NT2/D1 (cell line): Measurements from ENCODE around the gene PRPF39.
"Not testable (repeated sequence)": the region's sequence is repeated elsewhere in the genome, so short reads cannot be mapped to it uniquely, and the experiment has no call there.

Experiments
- DNase-seq: peaks from one replicate; pipeline ENCODE4 v3.0.0-alpha.2; 2011; ENCODE audit warnings: low read depth, low spot score
- H3K27me3 ChIP-seq: 2 replicates; pipeline ENCODE4 v1.6.0; 2011; ENCODE audit warnings: mild to moderate bottlenecking; ENCODE audit not compliant: insufficient read length, insufficient read depth
- H3K36me3 ChIP-seq: 2 replicates; pipeline ENCODE4 v1.6.1; 2011; ENCODE audit warnings: mild to moderate bottlenecking, low read length, mixed read lengths; ENCODE audit not compliant: insufficient read depth, insufficient read length
- H3K4me1 ChIP-seq: 2 replicates; pipeline ENCODE4 v1.5.1; 2011; ENCODE audit not compliant: insufficient read depth, insufficient read length
- H3K4me3 ChIP-seq: 2 replicates; pipeline ENCODE4 v1.5.1; 2011; ENCODE audit warnings: low read depth; ENCODE audit not compliant: insufficient read length
- H3K9ac ChIP-seq: 2 replicates; pipeline ENCODE4 v1.6.0; 2011; ENCODE audit warnings: low read depth; ENCODE audit not compliant: insufficient read length
- H3K9me3 ChIP-seq: 2 replicates; pipeline ENCODE4 v1.5.1; 2011; ENCODE audit warnings: mild to moderate bottlenecking, low read length; ENCODE audit not compliant: insufficient read depth
- SUZ12 ChIP-seq: IDR thresholded peaks from 2 replicates; pipeline ENCODE4 v1.6.1; 2011; ENCODE audit not compliant: insufficient read length, insufficient read depth; ENCODE audit errors: extremely low read depth
- YY1 ChIP-seq: IDR thresholded peaks from 2 replicates; pipeline ENCODE4 v1.6.1; 2011; ENCODE audit not compliant: insufficient read length, insufficient read depth
- ZNF274 ChIP-seq: IDR thresholded peaks from 2 replicates; pipeline ENCODE4 v1.6.1; 2011; ENCODE audit warnings: mild to moderate bottlenecking, low read depth, low read length

Gene PRPF39

DNA sequence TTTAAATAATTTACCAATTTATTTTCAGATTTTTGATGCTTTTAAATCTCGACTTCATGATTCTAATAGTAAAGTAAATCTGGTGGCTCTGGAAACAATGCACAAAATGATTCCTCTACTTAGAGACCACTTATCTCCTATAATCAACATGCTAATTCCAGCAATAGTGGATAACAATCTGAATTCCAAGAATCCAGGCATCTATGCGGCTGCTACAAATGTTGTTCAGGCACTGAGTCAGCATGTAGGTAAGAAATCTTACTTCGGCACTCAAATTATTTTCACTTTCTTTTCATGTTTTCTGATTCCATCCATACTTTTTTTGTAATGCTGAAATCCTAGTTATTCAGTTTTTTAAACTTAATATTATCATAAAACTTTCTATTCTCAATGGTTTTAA is 15.5 kb upstream of the PRPF39 start:
- Histone ChIP-seq H3K9ac (no peak overlapping the region), H3K27me3 (no peaks in the 10 kb centered on the region), H3K36me3 (no peaks in the 10 kb centered on the region), H3K4me3 (no peak overlapping the region), H3K4me1 (no peaks in the 10 kb centered on the region), H3K9me3 (no peaks in the 10 kb centered on the region)
- no peak for TF ChIP-seq YY1
- TF ChIP-seq SUZ12 = no peak
- TF ChIP-seq ZNF274 = no peak
- no peak for DNase-seq

DNA sequence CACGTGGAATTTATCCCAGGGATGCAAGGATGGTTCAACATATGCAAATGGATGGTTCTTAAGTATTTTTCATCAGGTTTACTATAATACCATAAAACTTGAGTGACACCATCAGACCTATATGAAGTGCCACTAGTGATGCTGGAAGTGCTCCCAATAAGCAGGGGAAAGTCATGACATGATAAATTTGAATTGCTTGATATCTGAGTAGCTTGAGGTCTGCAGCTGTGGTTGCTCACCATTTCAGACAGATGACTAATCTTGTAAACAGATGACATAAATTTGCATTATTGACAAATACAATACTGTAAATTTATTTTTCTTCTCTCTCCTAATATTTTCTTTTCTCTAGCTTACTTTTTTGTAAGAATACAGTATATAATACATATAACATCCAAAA is 13.7 kb upstream of the PRPF39 start:
- no peak overlapping the region for H3K9ac ChIP-seq
- no peaks in the 10 kb centered on the region for H3K4me1 ChIP-seq
- H3K9me3 ChIP-seq = no peaks in the 10 kb centered on the region
- H3K36me3 ChIP-seq = no peaks in the 10 kb centered on the region
- DNase-seq = no peak
- TF ChIP-seq YY1 (no peak), ZNF274 (no peak), SUZ12 (no peak)
- no peaks in the 10 kb centered on the region for H3K27me3 ChIP-seq
- no peak overlapping the region for H3K4me3 ChIP-seq

DNA sequence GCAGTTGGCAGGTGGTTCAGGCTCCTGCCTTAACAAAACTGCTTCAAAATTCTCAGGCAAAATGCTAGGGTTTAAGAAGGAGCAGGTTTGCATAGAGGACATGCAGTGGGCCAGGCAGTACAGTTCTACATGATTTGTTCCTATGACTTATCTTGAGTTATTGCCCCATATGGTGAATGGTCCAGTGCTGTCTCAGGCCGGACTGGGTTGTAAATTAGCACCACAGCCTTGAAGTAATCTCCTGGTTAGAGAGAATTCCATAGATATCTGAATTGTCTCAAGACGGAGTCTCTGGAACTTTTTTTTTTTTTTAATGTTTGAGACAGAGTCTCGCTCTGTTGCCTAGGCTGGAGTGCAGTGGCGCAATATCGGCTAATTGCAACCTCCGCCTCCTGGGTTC is 11.8 kb upstream of the PRPF39 start:
- no peak for TF ChIP-seq YY1
- TF ChIP-seq SUZ12 = no peak
- no peak for TF ChIP-seq ZNF274
- Histone ChIP-seq H3K4me3 (no peak overlapping the region), H3K27me3 (no peaks in the 10 kb centered on the region), H3K9me3 (no peaks in the 10 kb centered on the region), H3K36me3 (no peaks in the 10 kb centered on the region), H3K9ac (no peak overlapping the region), H3K4me1 (no peaks in the 10 kb centered on the region)
- no peak for DNase-seq

DNA sequence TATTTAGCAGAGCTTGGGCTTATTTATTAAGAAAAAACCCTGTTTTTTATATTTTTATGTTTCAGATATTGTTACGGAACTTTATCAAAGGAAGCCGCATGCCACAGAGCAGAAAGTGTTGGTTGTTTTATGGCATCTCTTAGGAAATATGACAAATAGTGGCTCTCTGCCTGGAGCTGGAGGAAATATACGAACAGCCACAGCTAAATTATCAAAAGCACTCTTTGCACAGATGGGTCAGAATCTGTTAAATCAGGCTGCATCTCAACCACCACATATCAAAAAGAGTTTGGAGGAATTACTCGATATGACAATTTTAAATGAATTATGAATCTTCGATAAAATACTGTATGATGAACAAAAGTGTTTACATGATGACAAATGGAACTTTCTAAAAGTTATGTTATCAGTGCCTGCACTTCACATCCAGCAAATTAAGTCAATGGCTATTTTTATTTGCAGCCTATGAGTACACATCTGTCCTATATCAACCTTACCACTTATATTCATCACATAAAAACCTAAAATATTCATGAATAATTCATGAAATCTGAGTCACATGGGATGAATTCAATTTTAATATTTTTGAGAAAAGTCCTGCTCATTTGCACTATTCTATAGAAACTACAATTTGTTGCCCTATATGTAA is 10.6 kb upstream of the PRPF39 start:
- H3K4me1 ChIP-seq = no peaks in the 10 kb centered on the region
- no peaks in the 10 kb centered on the region for H3K9me3 ChIP-seq
- no peak for DNase-seq
- no peaks in the 10 kb centered on the region for H3K36me3 ChIP-seq
- H3K9ac ChIP-seq = no peak overlapping the region
- H3K4me3 ChIP-seq = no peak overlapping the region
- H3K27me3 ChIP-seq = no peaks in the 10 kb centered on the region
- TF ChIP-seq YY1 (no peak), ZNF274 (no peak), SUZ12 (no peak)

DNA sequence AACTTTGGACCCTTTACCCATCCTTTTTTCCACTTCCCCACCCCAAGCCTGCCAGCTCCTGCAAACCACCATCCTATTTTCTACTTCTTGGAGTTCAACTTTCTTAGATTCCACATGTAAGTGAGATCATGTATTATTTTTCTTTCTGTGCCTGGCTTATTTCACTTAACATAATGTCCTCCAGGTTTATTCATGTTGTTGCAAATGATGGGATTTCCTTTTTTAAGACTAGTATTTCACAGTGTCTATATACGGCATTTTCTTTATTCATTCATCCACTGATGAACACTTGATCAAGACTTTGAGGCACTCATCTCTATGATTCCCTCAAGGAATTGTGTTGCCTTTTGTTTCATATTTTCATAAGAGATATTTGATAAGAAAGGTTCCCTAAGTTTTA is 5.6 kb upstream of the PRPF39 start:
- DNase-seq = no peak
- H3K9ac ChIP-seq = no peak overlapping the region
- no peak for TF ChIP-seq ZNF274
- TF ChIP-seq YY1 = no peak
- TF ChIP-seq SUZ12 = no peak
- H3K4me1 ChIP-seq = no peaks in the 10 kb centered on the region
- no peaks in the 10 kb centered on the region for H3K9me3 ChIP-seq
- H3K27me3 ChIP-seq = no peaks in the 10 kb centered on the region
- no peaks in the 10 kb centered on the region for H3K36me3 ChIP-seq
- no peak overlapping the region for H3K4me3 ChIP-seq

DNA sequence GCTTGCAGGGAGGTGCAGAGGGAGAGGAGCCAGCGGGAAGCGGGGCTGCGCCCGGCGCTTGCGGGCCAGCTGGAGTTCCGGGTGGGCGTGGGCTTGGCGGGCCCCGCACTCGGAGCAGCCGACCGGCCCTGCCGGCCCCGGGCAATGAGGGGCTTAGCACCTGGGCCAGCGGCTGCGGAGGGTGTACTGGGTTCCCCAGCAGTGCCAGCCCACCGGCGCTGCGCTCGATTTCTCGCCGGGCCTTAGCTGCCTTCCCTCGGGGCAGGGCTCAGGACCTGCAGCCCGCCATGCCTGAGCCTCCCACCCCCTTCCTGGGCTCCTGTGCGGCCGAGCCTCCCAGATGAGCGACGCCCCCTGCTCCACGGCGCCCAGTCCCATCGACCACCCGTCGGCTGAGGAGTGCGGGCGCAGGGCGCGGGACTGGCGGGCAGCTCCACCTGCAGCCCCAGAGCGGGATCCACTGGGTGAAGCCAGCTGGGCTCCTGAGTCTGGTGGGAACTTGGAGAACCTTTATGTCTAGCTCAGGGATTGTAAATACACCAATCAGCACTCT is 3.4 kb upstream of the PRPF39 start:
- H3K9ac ChIP-seq, H3K9me3 ChIP-seq, H3K4me1 ChIP-seq, DNase-seq, H3K27me3 ChIP-seq, H3K36me3 ChIP-seq, H3K4me3 ChIP-seq: not testable (repeated sequence)

DNA sequence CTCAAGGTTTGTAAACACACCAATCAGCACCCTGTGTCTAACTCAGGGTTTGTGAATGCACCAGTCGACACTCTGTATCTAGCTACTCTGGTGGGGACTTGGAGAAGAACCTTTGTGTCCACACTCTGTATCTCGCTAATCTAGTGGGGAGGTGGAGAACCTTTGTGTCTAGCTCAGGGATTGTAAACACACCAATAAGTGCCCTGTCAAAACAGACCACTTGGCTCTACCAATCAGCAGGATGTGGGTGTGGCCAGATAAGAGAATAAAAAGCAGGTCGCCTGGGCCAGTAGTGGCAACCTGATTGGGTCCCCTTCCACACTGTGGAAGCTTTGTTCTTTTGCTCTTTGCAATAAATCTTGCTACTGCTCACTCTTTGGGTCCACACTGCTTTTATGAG is 2.8 kb upstream of the PRPF39 start:
- not testable (repeated sequence) for H3K27me3 ChIP-seq, H3K9ac ChIP-seq

DNA sequence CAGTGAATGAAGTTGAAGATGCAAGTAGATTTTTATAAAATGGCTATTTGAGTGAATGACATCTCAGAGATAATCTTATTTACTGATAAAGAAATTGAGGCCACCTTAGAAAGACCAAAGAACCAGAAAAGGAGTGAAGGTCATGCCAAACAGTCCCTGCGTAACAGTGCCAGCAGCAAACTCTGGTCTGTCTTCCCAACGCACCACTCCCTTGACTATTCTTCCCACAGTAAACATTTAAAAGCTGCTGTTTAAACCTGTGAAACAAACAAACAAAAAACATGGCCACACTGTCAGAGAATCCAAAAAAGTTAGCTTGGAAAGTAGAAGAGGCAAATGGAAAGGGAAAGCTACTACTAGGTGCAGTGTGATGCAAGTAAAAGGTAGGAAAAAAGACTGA is 1.5 kb upstream of the PRPF39 start:
- no peak for DNase-seq
- Histone ChIP-seq H3K27me3 (no peaks in the 10 kb centered on the region), H3K9me3 (no peaks in the 10 kb centered on the region), H3K4me3 (no peak overlapping the region), H3K9ac (no peak overlapping the region), H3K4me1 (no peaks in the 10 kb centered on the region), H3K36me3 (no peaks in the 10 kb centered on the region)
- TF ChIP-seq ZNF274 = no peak
- no peak for TF ChIP-seq YY1
- no peak for TF ChIP-seq SUZ12

More for the DNA sequence above, 2.8 kb upstream of the PRPF39 start:
- not testable (repeated sequence) for H3K4me3 ChIP-seq, H3K4me1 ChIP-seq, H3K9me3 ChIP-seq, DNase-seq, H3K36me3 ChIP-seq
